ENCODE measurements around the gene SF3A1.

- TF ChIP-seq, protein P1, sequence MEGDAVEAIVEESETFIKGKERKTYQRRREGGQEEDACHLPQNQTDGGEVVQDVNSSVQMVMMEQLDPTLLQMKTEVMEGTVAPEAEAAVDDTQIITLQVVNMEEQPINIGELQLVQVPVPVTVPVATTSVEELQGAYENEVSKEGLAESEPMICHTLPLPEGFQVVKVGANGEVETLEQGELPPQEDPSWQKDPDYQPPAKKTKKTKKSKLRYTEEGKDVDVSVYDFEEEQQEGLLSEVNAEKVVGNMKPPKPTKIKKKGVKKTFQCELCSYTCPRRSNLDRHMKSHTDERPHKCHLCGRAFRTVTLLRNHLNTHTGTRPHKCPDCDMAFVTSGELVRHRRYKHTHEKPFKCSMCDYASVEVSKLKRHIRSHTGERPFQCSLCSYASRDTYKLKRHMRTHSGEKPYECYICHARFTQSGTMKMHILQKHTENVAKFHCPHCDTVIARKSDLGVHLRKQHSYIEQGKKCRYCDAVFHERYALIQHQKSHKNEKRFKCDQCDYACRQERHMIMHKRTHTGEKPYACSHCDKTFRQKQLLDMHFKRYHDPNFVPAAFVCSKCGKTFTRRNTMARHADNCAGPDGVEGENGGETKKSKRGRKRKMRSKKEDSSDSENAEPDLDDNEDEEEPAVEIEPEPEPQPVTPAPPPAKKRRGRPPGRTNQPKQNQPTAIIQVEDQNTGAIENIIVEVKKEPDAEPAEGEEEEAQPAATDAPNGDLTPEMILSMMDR (IDR thresholded peaks at IDR 0.05): no peak
- no peak for TF ChIP-seq POLR2A (IDR thresholded peaks at IDR 0.05)
Measured at GRCh38 chr22:30299322-30299721, 57.4 kb downstream of the SF3A1 start.

All from uterus (tissue), 2 donors.